HG03378 (cell line): ENCODE results near the gene SIRPA.

Experiments used
- ATAC-seq: cut with Tn5 transposase; IDR thresholded peaks from one replicate; pipeline ENCODE4 v1.9.1; 2021; ENCODE audit warnings: mild to moderate bottlenecking, moderate library complexity; ENCODE audit not compliant: unreplicated experiment

The SIRPA gene

GRCh38 chr20:1931830-1932229 is 36.6 kb downstream of the SIRPA start:
- ATAC-seq = no peak

GRCh38 chr20:1932971-1933370 is 37.8 kb downstream of the SIRPA start:
- no peak for ATAC-seq

- ATAC-seq = no peak
Observed at GRCh38 chr20:1933465-1933870, 38.3 kb downstream of the SIRPA start.

GRCh38 chr20:1934156-1934555 is 38.9 kb downstream of the SIRPA start:
- ATAC-seq = no peak

GRCh38 chr20:1934721-1935573 is 39.7 kb downstream of the SIRPA start:
- no peak for ATAC-seq

- ATAC-seq = no peak
Observed at GRCh38 chr20:1935696-1936366, 40.6 kb downstream of the SIRPA start.

GRCh38 chr20:1937316-1937976 is 42.2 kb downstream of the SIRPA start:
- no peak for ATAC-seq

GRCh38 chr20:1938464-1939269 is 43.5 kb downstream of the SIRPA start:
- no peak for ATAC-seq

- ATAC-seq = no peak
Observed at GRCh38 chr20:1939270-1939595, 44.0 kb downstream of the SIRPA start.

- ATAC-seq = no peak
Observed at GRCh38 chr20:1940581-1940980, 45.4 kb downstream of the SIRPA start.

GRCh38 chr20:1941226-1941625 is 46.0 kb downstream of the SIRPA start:
- no peak for ATAC-seq

GRCh38 chr20:1942061-1942460 is 46.9 kb downstream of the SIRPA start:
- no peak for ATAC-seq

- no peak for ATAC-seq
Observed at GRCh38 chr20:1942486-1943274, 47.5 kb downstream of the SIRPA start.

- no peak for ATAC-seq
Observed at GRCh38 chr20:1943275-1944002, 48.2 kb downstream of the SIRPA start.

- no peak for ATAC-seq
Observed at GRCh38 chr20:1944345-1945091, 49.3 kb downstream of the SIRPA start.

GRCh38 chr20:1945134-1945618 is 50.0 kb downstream of the SIRPA start:
- no peak for ATAC-seq

- ATAC-seq = no peak
Observed at GRCh38 chr20:1945660-1946059, 50.5 kb downstream of the SIRPA start.

GRCh38 chr20:1946442-1946761 is 51.2 kb downstream of the SIRPA start:
- no peak for ATAC-seq
